Panc1 (cell line): ENCODE data around the gene FOCAD. TPM values are rescaled to one million over a fixed set of nuclear protein-coding genes. Genes with fewer than 3 reads are reported as not detected.

Experiments used
- ATAC-seq: fragments of 200-7000 bp; cut with Tn5 transposase; 2 replicates; pipeline ENCODE4 v1.9.1; 2020; ENCODE audit warnings: mild to moderate bottlenecking, moderate library complexity
- BruUV-seq: library from RNA; stranded (reverse); fragments of 400-500 nt; replicated peaks from 2 replicates; lab custom pipeline; 2021; lab: Mats Ljungman, UMichigan
- CTCF ChIA-PET: fragments of 300-600 bp; sonication (Branson Sonifier 250); formaldehyde crosslinking; loops from one replicate; lab custom pipeline; 2022; ENCODE audit warnings: antibody characterized with exemption; lab: Charles Lee
- POLR2A ChIA-PET: fragments of 300-600 bp; sonication (Branson Sonifier 250); formaldehyde crosslinking; loops from one replicate; lab custom pipeline; 2022; ENCODE audit warnings: antibody characterized with exemption; lab: Charles Lee
- DNase-seq: peaks from one replicate; pipeline ENCODE4 v3.0.0-alpha.2; 2010; ENCODE audit warnings: low read depth, low spot score
- H3K27ac ChIP-seq: 2 replicates; pipeline ENCODE4 v1.5.1; 2011; ENCODE audit warnings: mild to moderate bottlenecking, low read length, inconsistent platforms
- H3K27me3 ChIP-seq: fragments of 200-500 bp; sonication (Bioruptor generic); 2 replicates; pipeline ENCODE4 v1.6.0; 2014; ENCODE audit warnings: low read length, inconsistent platforms; ENCODE audit not compliant: control insufficient read depth, insufficient read depth
- H3K36me3 ChIP-seq: fragments of 200-500 bp; sonication (Bioruptor generic); 2 replicates; pipeline ENCODE4 v1.5.1; 2014; ENCODE audit warnings: inconsistent platforms, mild to moderate bottlenecking, low read length, moderate library complexity; ENCODE audit not compliant: control insufficient read depth, insufficient read depth
- H3K4me1 ChIP-seq: 2 replicates; pipeline ENCODE4 v1.5.1; 2011; ENCODE audit warnings: inconsistent platforms, mild to moderate bottlenecking, low read length, moderate library complexity; ENCODE audit not compliant: control insufficient read depth, insufficient read depth
- H3K4me3 ChIP-seq, 2 experiments: 2 replicates each; pipeline ENCODE4 v1.5.1; 2011 to 2012; ENCODE audit warnings: low read depth in 2 of 2, low read length in 2 of 2, mild to moderate bottlenecking in 2 of 2, inconsistent platforms in 1 of 2, moderate library complexity in 1 of 2
- H3K9me3 ChIP-seq: fragments of 200-500 bp; sonication (Bioruptor generic); 2 replicates; pipeline ENCODE4 v1.5.1; 2014; ENCODE audit warnings: low read depth, mild to moderate bottlenecking, inconsistent platforms, low read length, moderate library complexity; ENCODE audit not compliant: control insufficient read depth, insufficient read depth
- POLR2AphosphoS5 ChIP-seq: IDR thresholded peaks from 2 replicates; pipeline ENCODE4 v1.6.1; 2012; ENCODE audit warnings: mild to moderate bottlenecking, low read depth, low read length, moderate library complexity
- SIN3A ChIP-seq: IDR thresholded peaks from 2 replicates; pipeline ENCODE4 v1.6.1; 2012; ENCODE audit warnings: low read depth, mild to moderate bottlenecking, low read length, moderate library complexity, borderline replicate concordance; ENCODE audit not compliant: insufficient read depth
- TCF7L2 ChIP-seq: IDR thresholded peaks from 2 replicates; pipeline ENCODE4 v1.6.1; 2011; ENCODE audit warnings: mild to moderate bottlenecking, low read depth, low read length, inconsistent platforms
- in situ Hi-C: cut with HindIII; loops from 2 replicates; pipeline ENCODE4 v1.10.0; 2016; ENCODE audit warnings: low sequenced_read_pairs, low pct_unique_long_range_greater_than_20kb
- intact Hi-C: fragments of 100-400 bp; cut with micrococcal nuclease; formaldehyde crosslinking; loops from one replicate; pipeline ENCODE4 v1.10.0; 2022; ENCODE audit not compliant: unreplicated experiment
- total RNA-seq: library from RNA; stranded (reverse); gene quantifications from one replicate; pipeline ENCODE4 v1.2.1, GENCODE V29; 2021; ENCODE audit not compliant: unreplicated experiment
- TF ChIP-seq, protein P1 (sequence below), 2 experiments: IDR thresholded peaks; 2 replicates each; pipeline ENCODE4 v1.6.1; 2011 to 2012; ENCODE audit warnings: low read depth in 2 of 2, control low read depth in 1 of 2, low read length in 1 of 2, mild to moderate bottlenecking in 1 of 2, moderate library complexity in 1 of 2; ENCODE audit not compliant: insufficient read depth in 1 of 2
- TF ChIP-seq, protein P2 (sequence below): fragments of 450-650 bp; IDR thresholded peaks from 2 replicates; pipeline ENCODE4 v1.5.1; 2017; ENCODE audit warnings: mild to moderate bottlenecking

Gene FOCAD
- total RNA-seq, 1 experiment from 2014 or later = 9.8 TPM

DNA sequence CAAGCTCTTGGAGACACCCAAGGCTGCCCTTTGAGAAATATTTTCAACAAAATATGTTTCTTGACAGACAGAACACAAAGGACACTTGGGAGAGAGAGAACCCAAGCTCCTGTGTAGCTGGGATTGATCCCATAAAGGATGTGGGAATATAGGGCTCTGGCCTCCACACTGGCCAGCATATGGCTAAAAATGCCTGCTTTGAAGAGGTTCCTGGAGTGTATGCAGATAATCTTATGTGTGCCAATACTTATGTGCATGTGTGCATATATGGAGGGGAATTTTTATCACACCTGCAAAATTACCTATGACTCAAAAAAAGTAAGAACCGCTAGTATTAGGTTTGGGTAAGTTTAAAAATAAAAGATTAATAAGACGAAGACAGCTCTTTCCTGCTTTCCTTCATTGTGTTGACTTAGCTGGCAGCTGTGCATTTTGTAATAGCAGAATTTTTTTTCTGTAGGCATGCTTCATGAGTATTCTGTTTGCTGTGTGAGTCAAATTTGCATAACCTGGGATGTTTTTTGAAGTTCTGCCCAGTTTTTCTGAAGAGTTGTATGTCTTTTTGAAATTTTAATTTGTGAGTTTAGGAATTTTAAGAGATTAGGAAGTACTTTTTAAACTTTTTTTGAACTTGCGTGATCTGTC lies 304.7 kb downstream of the FOCAD start:
- ATAC-seq = no peak
- CTCF ChIA-PET = no interaction called here
- POLR2A ChIA-PET = no interaction called here
- TF ChIP-seq SIN3A (no peak), TCF7L2 (no peak), POLR2AphosphoS5 (no peak)
- TF ChIP-seq, protein P1, sequence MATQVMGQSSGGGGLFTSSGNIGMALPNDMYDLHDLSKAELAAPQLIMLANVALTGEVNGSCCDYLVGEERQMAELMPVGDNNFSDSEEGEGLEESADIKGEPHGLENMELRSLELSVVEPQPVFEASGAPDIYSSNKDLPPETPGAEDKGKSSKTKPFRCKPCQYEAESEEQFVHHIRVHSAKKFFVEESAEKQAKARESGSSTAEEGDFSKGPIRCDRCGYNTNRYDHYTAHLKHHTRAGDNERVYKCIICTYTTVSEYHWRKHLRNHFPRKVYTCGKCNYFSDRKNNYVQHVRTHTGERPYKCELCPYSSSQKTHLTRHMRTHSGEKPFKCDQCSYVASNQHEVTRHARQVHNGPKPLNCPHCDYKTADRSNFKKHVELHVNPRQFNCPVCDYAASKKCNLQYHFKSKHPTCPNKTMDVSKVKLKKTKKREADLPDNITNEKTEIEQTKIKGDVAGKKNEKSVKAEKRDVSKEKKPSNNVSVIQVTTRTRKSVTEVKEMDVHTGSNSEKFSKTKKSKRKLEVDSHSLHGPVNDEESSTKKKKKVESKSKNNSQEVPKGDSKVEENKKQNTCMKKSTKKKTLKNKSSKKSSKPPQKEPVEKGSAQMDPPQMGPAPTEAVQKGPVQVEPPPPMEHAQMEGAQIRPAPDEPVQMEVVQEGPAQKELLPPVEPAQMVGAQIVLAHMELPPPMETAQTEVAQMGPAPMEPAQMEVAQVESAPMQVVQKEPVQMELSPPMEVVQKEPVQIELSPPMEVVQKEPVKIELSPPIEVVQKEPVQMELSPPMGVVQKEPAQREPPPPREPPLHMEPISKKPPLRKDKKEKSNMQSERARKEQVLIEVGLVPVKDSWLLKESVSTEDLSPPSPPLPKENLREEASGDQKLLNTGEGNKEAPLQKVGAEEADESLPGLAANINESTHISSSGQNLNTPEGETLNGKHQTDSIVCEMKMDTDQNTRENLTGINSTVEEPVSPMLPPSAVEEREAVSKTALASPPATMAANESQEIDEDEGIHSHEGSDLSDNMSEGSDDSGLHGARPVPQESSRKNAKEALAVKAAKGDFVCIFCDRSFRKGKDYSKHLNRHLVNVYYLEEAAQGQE (IDR thresholded peaks at IDR 0.05; ENCODE audit: insufficient read depth in 1 of 2, low read depth in 2 of 2, low read length in 1 of 2) = no peak
- TF ChIP-seq, protein P2, sequence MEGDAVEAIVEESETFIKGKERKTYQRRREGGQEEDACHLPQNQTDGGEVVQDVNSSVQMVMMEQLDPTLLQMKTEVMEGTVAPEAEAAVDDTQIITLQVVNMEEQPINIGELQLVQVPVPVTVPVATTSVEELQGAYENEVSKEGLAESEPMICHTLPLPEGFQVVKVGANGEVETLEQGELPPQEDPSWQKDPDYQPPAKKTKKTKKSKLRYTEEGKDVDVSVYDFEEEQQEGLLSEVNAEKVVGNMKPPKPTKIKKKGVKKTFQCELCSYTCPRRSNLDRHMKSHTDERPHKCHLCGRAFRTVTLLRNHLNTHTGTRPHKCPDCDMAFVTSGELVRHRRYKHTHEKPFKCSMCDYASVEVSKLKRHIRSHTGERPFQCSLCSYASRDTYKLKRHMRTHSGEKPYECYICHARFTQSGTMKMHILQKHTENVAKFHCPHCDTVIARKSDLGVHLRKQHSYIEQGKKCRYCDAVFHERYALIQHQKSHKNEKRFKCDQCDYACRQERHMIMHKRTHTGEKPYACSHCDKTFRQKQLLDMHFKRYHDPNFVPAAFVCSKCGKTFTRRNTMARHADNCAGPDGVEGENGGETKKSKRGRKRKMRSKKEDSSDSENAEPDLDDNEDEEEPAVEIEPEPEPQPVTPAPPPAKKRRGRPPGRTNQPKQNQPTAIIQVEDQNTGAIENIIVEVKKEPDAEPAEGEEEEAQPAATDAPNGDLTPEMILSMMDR = no peak
- no TSS peak for BruUV-seq
- no peaks in the 10 kb centered on the region for H3K4me1 ChIP-seq
- no peaks in the 10 kb centered on the region for H3K36me3 ChIP-seq
- no peak overlapping the region for H3K27ac ChIP-seq
- H3K27me3 ChIP-seq = no peaks in the 10 kb centered on the region
- DNase-seq = no peak
- intact Hi-C loops (no loop called here), in situ Hi-C loops (no loop called here)
- no peak overlapping the region for H3K4me3 ChIP-seq
- H3K9me3 ChIP-seq = no peaks in the 10 kb centered on the region

DNA sequence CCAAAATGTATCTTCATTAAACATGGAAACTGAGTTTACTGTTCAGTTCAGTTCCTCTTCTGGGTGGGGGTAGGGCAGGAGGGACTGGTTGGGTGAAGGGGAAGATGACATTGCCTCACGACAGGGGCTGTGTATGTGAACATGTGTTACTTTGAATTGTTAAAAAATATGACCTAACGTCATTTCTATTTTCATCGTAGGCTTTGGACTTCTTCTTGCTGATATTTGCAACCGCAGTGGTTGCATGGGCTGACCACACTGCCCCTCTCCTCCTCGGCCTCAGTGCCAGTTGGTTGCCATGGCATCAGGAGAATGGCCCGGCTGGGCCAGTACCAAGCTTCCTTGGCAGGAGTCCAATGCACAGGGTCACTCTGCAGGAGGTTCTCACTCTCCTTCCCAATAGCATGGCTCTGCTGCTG lies 305.9 kb downstream of the FOCAD start:
- in situ Hi-C loops (no loop called here), intact Hi-C loops (no loop called here)
- ChIA-PET CTCF (no interaction called here), POLR2A (no interaction called here)
- Histone ChIP-seq H3K27ac (no peak overlapping the region), H3K9me3 (no peaks in the 10 kb centered on the region), H3K4me3 (no peak overlapping the region), H3K27me3 (no peaks in the 10 kb centered on the region), H3K4me1 (no peaks in the 10 kb centered on the region), H3K36me3 (no peaks in the 10 kb centered on the region)
- DNase-seq = no peak
- no peak for TF ChIP-seq POLR2AphosphoS5
- no peak for TF ChIP-seq SIN3A
- TF ChIP-seq, protein P1 (IDR thresholded peaks at IDR 0.05; ENCODE audit: insufficient read depth in 1 of 2, low read depth in 2 of 2, low read length in 1 of 2) = no peak
- no peak for TF ChIP-seq TCF7L2
- no TSS peak for BruUV-seq
- ATAC-seq = no peak
